Activated CD8-positive, alpha-beta memory T cell treated with anti-CD3 and anti-CD28 coated beads for 36 hours (primary cell): Measurements from ENCODE around the gene DEFB126. TPM values are rescaled to one million over a fixed set of nuclear protein-coding genes. Genes with fewer than 3 reads are reported as not detected.
"Not testable (repeated sequence)": the region's sequence is repeated elsewhere in the genome, so short reads cannot be mapped to it uniquely, and the experiment has no call there.

Experiments
- CTCF ChIA-PET: fragments of 350-600 bp; sonication (Branson Sonifier 250); formaldehyde crosslinking; loops from one replicate; lab custom pipeline; 2021; ENCODE audit warnings: antibody characterized with exemption; lab: Charles Lee
- POLR2A ChIA-PET: fragments of 350-600 bp; sonication (Branson Sonifier 250); formaldehyde crosslinking; loops from one replicate; lab custom pipeline; 2021; ENCODE audit warnings: antibody characterized with exemption; lab: Charles Lee
- total RNA-seq, 2 experiments: library from RNA; stranded (reverse); gene quantifications; one replicate each; pipeline ENCODE4 v1.2.3, GENCODE V29; 2021

Gene DEFB126
- total RNA-seq: not detected

- ChIA-PET POLR2A (no interaction called here), CTCF (no interaction called here)
Measured at GRCh38 chr20:142290-142689, at the start of gene DEFB126. Gene DEFB126 (plus strand): TSS chr20:142590. CDS start chr20:142629, 39 bp downstream.

DNA sequence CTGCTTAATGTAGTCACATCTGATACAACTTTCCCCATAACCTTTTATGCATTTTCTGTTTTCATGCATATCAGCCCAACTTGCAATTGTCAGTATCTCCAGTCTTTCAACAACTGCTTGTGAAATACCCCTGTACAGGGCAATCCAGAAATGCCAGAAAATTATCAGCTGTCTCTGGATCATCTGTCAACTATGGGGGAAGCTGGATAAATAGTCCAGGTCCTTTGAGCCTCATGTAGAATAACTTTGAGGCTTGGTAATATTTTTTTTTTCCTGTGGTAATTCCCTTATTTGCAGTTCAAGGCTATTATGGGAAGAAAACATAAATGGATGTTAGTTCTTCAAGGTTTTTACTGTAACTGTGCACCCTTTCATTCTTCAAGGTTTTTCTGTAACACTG is 48.7 kb upstream of the DEFB126 start:
- CTCF ChIA-PET: no interaction called here
- POLR2A ChIA-PET: no interaction called here

DNA sequence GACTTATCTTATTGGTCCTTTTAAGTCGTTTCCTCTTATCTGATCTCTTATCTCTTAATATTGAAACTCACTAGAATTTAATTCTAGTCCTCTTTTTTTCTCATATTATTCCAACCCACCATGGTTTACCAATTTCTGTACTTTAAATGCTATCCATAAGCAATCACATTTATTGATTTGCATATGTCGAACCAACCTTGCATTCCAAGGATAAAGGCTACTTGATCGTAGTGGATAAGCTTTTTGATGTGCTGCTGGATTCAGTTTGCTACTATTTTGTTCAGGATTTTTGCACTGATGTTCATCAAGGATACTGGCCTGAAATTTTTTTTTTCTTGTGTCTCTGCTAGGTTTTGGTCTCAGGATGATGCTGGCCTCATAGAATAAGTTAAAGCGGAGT is 47.2 kb upstream of the DEFB126 start:
- POLR2A ChIA-PET: no interaction called here

DNA sequence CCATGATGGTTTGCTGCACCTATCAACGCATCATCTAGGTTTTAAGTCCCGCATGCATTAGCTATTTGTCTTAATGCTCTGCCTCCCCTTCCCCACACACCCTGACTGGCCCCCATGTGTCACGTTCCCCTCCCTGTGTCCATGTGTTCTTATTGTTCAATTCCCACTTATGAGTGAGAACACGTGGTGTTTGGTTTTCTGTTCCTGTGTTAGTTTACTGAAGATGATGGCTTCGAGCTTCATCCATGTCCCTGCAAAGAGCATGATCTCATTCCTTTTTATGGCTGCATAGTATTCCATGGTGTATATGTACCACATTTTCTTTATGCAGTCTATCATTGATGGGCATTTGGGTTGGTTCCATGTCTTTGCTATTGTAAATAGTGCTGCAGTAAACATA is 44.7 kb upstream of the DEFB126 start:
- CTCF ChIA-PET: not testable (repeated sequence)

More for the DNA sequence above, 47.2 kb upstream of the DEFB126 start:
- CTCF ChIA-PET: no interaction called here

GRCh38 chr20:101975-102374 is 40.4 kb upstream of the DEFB126 start:
- ChIA-PET CTCF (no interaction called here), POLR2A (no interaction called here)

More for the DNA sequence above, 44.7 kb upstream of the DEFB126 start:
- POLR2A ChIA-PET: not testable (repeated sequence)

GRCh38 chr20:103456-103855 is 38.9 kb upstream of the DEFB126 start:
- POLR2A ChIA-PET: no interaction called here

DNA sequence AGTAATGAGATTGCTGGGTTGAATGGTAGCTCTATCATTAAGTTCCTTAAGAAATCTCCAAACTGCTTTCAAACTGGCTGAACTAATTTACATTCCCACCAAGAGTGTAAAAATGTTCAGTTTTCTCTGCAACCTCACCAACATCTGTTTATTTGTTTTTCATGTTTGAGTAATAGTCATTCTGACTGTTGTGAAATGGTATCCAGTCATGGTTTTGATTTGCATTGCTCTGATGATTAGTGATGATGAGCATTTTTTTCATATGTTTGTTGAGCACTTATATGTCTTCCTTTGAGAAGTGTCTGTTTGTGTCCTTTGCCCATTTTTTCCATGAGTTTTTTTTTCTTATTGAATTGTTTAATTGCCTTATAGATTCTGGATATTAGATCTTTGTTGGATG is 30.0 kb upstream of the DEFB126 start:
- ChIA-PET CTCF (no interaction called here), POLR2A (no interaction called here)

More at GRCh38 chr20:103456-103855, 38.9 kb upstream of the DEFB126 start:
- CTCF ChIA-PET: interaction anchor here (0.5 kb wide), 1 partner anchor 715 kb away, joined by 4 read pairs; no protein-coding TSS in a partner anchor

GRCh38 chr20:117518-117917 is 24.9 kb upstream of the DEFB126 start:
- ChIA-PET CTCF (no interaction called here), POLR2A (no interaction called here)

GRCh38 chr20:129786-130323 is 12.5 kb upstream of the DEFB126 start:
- CTCF ChIA-PET, POLR2A ChIA-PET: not testable (repeated sequence)

DNA sequence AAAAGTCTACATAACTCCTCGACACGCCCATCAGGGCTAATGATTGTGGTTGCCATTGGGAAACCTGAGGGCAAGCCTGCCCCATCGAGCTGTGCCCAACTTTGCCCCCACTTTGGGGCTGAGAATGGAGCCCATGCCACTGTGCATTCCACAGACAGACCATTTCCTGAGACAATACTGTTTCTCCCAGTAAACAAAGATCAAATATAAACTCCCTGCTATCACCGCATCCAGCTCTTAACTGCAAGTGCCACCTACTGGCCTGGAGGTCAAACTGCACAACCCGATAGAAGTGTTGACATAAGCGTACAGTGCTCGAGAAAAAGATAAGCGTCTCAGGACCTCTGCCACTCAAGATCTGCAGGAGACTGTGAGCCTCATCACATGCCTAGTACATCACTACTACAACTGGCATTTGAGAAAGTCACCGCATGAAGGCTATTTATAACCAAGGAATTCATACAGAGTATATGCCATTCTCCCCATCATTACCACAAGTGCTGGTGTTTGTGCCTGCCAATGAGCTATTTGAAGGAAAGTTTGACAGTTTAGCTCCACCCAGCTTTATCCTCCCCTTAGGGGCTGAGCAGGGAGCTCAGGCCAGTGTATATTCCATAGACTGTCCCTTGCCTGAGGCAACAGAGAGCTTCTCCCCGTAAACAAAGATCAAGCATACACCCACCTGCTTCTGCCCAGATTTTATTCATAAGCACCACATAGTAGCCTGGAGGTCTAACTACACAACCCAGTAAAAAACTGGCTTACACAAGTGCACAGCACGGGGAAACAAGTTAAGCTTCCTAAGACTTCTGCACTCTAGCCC is 4.5 kb upstream of the DEFB126 start:
- POLR2A ChIA-PET: no interaction called here
- CTCF ChIA-PET: no interaction called here

GRCh38 chr20:145877-146276 is 3.5 kb downstream of the DEFB126 start:
- ChIA-PET CTCF (no interaction called here), POLR2A (no interaction called here)

DNA sequence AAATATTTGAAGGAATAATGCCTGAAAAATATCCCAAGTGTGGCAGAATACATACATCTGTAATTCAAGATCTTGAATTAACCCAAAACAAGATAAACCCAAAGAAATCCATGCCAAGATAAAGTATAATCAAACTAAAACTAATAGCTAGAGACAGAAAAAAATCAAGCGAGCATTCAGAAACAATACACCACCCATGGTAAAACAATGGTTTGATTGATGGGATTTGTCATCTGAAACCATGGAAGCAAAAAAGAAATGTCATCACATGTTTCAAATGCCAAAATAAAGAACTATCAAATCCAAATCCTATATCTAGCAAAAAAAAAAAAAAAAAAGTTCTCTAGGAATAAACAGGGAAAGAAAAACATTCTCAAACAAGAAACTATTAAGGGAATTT is 9.7 kb downstream of the DEFB126 start:
- CTCF ChIA-PET: no interaction called here

DNA sequence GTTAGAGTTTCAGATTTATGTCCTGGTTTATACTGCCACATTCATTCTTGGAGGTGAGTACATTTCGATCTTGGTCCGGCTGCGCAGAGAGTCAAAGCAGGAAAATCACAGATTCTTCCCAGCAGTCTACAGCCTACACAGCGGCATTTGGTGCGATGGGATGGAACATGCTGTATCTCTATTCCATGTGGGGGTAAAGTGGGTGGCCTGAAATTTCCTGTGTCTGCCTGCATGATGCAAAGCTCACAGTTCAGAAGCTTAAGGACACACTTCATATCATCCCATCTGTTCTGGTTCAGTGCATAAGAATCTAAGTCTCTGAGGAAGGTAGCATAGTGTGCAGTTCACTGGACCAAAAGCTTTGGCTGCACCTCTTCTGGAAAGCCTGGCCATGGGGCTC is 14.8 kb downstream of the DEFB126 start, which contains the start of gene DEFB127:
Gene DEFB127 (plus strand): TSS at position 301 of the 400 bp plus-strand sequence. CDS start 91 bp downstream, at position 392.
- ChIA-PET POLR2A (no interaction called here), CTCF (no interaction called here)

More for the DNA sequence above, 9.7 kb downstream of the DEFB126 start:
- POLR2A ChIA-PET: no interaction called here

- CTCF ChIA-PET: no interaction called here
- POLR2A ChIA-PET: no interaction called here
Measured at GRCh38 chr20:164618-165017, 22.2 kb downstream of the DEFB126 start.

GRCh38 chr20:168876-169275 is 26.5 kb downstream of the DEFB126 start:
- ChIA-PET POLR2A (no interaction called here), CTCF (no interaction called here)

DNA sequence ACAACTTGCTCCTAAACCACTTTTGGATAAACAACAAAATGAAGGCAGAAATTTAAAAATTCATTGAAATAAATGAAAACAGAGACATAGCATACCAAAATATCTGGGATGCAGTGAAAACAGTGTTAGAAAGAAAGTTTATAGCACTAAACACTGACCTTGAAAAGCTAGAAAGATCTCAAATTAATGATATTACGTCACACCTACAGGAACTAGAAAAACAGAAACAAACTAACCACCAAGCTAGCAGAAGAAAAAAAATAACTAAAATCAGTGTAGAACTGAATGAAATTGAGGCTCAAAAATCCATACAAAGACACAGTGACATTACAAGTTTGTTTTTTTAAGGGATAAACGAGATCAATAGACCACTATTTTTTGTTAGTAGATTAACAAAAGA is 41.9 kb downstream of the DEFB126 start:
- POLR2A ChIA-PET: no interaction called here
- CTCF ChIA-PET: no interaction called here

- ChIA-PET CTCF (no interaction called here), POLR2A (no interaction called here)
Measured at GRCh38 chr20:187733-188132, 45.3 kb downstream of the DEFB126 start.

DNA sequence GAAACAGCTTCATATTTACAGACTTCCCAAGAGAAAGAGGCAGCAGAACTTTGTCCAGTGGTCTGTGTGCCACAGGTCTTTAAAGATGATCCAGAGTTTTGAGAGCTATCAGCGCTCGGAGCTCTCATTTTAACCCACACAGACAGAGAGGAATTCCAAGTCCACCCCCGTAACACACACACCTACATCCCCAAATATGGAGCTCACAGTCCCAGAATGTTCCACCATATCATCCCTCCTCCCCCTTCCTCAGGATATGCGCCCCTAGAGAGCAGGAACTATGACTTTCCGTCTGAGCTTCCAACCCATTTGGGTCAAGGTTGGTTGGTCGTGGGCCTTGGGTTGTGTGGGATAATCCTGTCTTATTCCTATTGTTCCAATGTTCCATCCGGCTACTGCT is 47.2 kb downstream of the DEFB126 start, which contains the start of gene DEFB128:
Gene DEFB128 (minus strand): TSS at position 101 of the 400 bp plus-strand sequence. CDS start 88 bp downstream, at position 13.
- ChIA-PET CTCF (no interaction called here), POLR2A (no interaction called here)
